ENCODE data around the gene KRT79.
"Not testable (repeated sequence)": the region's sequence is repeated elsewhere in the genome, so short reads cannot be mapped to it uniquely, and the experiment has no call there.

The KRT79 gene

GRCh38 chr12:52833922-52834726 lies at the start of gene KRT79:
Gene KRT79, minus strand, starts transcription at chr12:52834311. Its CDS starts 51 bp downstream, at chr12:52834260.
- no peak for DNase-seq

- not testable (repeated sequence) for DNase-seq
These were observed 46.4 kb upstream of the KRT79 start for GRCh38 chr12:52880499-52880898.

- DNase-seq: peak; percentile 69
These were observed 45.6 kb upstream of the KRT79 start for GRCh38 chr12:52879394-52880351.

- peak; percentile 76 for DNase-seq
These were observed 44.6 kb upstream of the KRT79 start for GRCh38 chr12:52878507-52879393.

DNA sequence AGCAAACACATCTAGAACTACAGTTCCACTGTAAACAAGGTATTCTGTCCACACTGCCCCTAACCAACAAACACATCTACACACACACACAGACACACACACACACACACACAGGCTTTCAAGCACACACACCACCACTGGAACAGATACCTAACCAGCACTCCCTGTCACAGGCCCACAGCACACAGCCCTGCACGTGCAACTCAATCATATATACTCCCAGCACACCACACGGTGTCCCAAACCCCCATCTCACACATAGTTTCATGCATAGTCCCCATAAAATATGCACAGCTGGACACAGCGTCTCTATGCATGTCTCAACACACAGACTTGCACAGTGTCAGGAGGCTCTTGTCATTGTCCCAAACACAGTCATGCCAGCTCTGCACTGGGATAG lies 43.1 kb upstream of the KRT79 start:
- no peak for DNase-seq

DNA sequence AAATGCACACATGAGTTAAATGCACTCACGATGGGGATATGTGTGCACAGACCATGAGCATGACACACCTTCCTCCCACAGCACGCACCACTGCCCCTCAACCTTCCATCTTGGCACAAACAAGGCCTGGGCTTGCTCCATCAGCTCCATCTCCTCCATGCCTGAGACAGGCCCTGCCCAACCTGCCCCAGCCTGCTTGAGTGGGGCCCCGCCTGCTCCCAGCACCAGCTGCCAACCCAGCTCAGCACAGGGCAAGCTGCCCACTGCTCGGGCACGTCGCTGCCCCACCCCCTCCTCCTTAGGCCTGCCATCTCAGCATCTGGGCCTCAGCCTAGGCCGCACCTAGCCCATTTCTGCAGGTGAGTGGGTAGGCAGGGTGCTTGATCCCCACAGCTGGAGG lies 42.3 kb upstream of the KRT79 start:
- peak; percentile 34 for DNase-seq

- DNase-seq: no peak
These were observed 40.7 kb upstream of the KRT79 start for GRCh38 chr12:52874573-52875435.

DNA sequence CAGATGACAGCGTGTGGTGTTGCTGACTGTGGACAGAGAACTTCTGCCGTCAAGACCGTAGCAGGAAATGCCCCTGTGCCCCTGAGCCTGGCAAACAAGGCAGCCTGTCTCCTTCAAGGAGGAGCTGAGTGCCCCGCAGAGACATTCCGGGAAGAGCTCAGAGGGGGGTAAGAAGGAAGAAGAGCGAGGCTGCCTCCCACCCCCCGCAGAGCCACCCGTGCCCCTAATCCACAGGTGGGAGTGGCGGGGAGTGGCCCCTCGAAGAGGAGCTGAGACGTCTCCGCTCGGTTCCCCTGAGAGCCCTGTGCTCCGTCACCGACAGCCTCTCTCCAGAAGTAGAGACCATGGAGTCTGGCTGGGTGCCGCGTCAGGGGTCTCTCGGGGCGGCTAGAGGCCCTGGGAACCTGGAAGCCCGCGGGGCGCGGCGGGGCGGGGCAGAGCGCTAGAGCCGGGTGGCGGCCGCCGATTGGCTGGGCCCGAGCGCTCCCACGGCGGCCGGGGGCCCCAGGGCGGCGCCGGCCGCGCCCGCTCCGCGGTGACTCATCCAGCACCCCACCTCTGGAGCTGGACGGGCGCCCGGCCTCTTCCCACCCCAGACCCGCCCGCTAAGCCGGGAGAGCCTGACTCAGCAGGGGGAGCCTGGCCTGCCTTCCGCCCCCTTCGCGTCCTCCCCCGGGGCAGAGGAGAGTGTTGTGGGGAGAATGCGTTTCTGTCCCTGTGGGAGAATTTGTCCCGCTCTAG lies 39.9 kb upstream of the KRT79 start:
- peak; percentile 48 for DNase-seq

DNA sequence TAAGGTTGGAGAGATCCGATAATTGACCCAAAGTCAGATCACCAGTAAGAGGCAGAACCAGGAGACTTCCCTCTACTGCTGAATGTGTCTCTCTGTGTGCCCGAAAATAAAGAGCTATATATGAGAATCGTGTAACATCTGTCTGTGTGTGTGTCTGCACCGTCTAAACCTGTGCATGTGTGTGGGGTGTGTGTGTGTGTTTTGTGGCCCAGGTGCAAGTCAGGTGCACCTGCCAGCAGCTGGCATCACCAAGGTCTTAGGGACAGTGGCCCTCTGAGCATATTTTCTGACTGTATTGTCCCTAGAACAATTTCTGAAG lies 39.4 kb upstream of the KRT79 start:
- DNase-seq: no peak

DNA sequence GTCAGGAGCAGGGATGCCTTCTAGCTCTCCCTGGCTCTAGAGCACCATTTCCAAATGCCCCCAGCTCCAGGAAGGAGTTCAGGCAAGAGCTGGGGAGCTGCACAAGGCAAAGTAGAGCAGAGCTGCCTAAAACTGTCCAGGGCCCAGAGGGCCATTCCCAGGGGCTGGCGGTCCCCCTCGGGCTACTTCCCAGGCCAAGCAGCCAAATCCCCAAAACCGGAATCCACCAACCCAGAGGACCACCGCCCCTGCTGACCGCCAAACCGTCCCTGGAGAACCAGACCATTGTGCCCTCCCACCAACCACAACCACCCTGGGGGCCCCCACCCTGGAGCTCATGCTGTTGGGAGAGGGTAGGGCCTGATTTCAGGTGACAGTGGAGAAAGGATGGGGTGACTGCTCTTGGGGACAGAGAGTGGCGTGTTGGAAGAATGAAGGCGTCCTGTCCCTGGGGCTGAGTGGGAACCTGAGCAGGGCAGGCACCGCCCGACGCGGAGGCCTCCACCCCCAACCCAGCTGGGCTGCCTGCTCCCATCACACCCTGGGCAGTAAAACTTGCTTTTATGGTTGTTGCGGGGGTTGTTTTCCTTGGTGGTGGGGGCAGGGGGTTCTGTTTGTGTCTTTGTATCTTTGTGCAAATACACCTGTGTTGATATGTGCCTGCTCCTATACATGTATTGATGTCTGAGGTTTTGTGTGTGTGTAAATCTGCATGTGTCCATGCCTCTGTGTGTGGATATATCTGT lies 38.7 kb upstream of the KRT79 start:
- no peak for DNase-seq

- no peak for DNase-seq
These were observed 37.4 kb upstream of the KRT79 start for GRCh38 chr12:52871291-52872039.

DNA sequence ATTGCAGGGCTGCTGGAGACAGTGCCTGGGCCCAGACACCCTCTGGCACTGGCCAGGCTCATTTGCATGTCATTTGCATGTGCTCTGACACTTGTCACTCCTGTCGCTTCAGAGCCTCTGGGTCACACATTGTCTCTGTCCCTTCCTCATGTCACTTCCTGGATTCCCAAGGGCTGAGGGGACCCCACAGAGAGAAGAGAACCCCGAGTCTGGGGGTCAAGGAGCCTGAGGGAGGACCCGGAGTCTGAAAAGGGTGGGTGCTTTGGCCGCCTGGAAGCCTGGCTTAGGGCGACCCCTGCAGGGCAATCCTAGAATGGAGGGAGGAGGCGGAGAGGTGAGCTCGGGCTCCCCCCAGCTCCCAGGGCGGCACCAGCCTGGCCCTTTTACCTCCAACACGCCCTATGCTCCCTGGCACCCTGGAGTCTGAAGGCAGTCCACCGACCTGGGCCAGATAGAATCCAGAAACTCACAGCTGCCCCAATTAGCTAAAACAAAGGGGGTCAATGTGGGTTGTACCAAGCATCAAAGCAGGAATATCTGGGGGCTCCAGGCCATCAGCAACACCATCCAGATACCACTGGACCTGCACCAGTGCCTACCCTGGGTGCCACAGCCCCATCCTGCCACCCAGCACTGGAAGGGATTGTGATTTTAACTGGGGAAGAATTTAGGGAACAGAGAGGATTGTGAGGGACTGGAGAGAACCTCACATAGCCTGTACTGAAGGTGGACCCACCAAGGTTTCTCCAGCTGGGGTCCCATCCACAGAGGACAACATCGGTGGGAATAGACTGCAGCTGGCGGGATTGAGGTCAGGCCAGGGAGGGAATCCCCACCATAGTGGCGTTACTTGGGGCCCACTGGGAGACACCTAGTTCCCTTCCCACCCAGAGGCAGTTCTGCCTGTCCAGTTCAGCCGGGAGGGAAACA lies 36.5 kb upstream of the KRT79 start:
- no peak for DNase-seq

- no peak for DNase-seq
These were observed 33.5 kb upstream of the KRT79 start for GRCh38 chr12:52867642-52868041.

DNA sequence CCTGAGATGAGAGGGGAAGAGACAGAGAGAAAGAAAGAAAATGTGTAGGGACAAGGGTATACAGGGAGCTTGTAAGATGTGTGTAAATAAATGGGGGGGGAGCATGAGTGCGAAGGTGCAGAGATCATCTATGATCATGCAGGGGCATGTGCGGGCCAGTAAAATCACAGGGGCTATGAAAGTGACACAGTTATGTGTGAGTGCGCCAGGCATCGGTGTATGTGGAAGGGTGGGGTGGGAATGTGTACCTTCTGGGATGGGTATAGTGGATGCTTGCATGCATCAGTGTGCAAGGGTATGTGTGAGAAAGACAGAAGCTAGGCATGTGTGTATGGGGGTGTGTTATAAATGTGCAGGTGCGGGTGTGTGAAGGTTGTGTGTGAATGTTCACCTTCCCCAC lies 33.0 kb upstream of the KRT79 start:
- DNase-seq: no peak

- DNase-seq: peak; percentile 28
These were observed 31.2 kb upstream of the KRT79 start for GRCh38 chr12:52865090-52865944.

DNA sequence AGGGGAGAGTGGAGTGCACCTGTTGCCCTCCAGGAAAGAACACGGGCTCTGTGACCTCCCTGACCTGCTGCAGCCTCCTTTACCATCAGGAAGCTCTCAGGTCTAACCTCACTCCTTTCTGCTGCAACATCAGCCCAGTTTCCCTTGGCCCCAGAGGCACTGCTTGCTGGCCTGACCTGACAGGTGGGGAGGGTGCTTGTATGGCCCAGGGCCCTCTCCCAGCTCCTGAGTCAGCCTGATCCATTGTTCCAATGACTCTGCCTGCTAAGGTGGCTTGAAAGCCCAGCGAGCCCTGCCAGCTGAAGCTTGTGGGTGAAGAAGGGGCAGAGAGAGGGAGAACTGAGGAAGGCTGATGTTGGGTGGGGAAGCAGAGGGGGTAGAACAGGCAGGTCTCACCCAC lies 27.9 kb upstream of the KRT79 start:
- DNase-seq: no peak

DNA sequence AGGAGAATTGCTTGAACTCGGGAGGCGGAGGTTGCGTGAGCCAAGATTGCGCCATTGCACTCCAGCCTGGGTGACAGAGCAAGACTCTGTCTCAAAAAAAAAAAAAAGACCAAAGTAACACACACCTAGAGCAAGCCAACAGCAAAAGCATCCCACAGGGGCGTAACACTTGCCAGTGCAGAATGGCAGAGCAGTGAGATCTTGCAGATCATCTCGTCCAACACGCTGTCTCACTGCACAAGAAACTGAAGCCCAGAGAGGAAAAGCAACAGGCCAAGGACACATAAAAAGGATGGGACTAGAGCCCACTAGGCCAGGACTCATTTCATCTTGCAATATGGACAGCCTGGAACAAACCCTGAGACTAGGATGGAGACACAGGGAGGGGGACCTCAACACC lies 27.4 kb upstream of the KRT79 start:
- no peak for DNase-seq
